Panc1 (cell line): Measurements from ENCODE around the gene RGS3. TPM values are rescaled to one million over a fixed set of nuclear protein-coding genes. Genes with fewer than 3 reads are reported as not detected.

Experiments
- ATAC-seq: fragments of 200-7000 bp; cut with Tn5 transposase; 2 replicates; pipeline ENCODE4 v1.9.1; 2020; ENCODE audit warnings: mild to moderate bottlenecking, moderate library complexity
- Bru-seq: library from RNA; stranded (reverse); fragments of 400-500 nt; gene quantifications from one replicate; lab custom pipeline; 2021; lab: Mats Ljungman, UMichigan
- BruChase-seq, 2 experiments: library from RNA; stranded (reverse); fragments of 400-500 nt; gene quantifications; one replicate each; lab custom pipeline; 2021; lab: Mats Ljungman, UMichigan
- BruUV-seq: library from RNA; stranded (reverse); fragments of 400-500 nt; replicated peaks from 2 replicates; lab custom pipeline; 2021; lab: Mats Ljungman, UMichigan
- CTCF ChIA-PET: fragments of 300-600 bp; sonication (Branson Sonifier 250); formaldehyde crosslinking; loops from one replicate; lab custom pipeline; 2022; ENCODE audit warnings: antibody characterized with exemption; lab: Charles Lee
- POLR2A ChIA-PET: fragments of 300-600 bp; sonication (Branson Sonifier 250); formaldehyde crosslinking; loops from one replicate; lab custom pipeline; 2022; ENCODE audit warnings: antibody characterized with exemption; lab: Charles Lee
- DNase-seq: peaks from one replicate; pipeline ENCODE4 v3.0.0-alpha.2; 2010; ENCODE audit warnings: low read depth, low spot score
- H3K27ac ChIP-seq: 2 replicates; pipeline ENCODE4 v1.5.1; 2011; ENCODE audit warnings: mild to moderate bottlenecking, low read length, inconsistent platforms
- H3K27me3 ChIP-seq: fragments of 200-500 bp; sonication (Bioruptor generic); 2 replicates; pipeline ENCODE4 v1.6.0; 2014; ENCODE audit warnings: low read length, inconsistent platforms; ENCODE audit not compliant: control insufficient read depth, insufficient read depth
- H3K36me3 ChIP-seq: fragments of 200-500 bp; sonication (Bioruptor generic); 2 replicates; pipeline ENCODE4 v1.5.1; 2014; ENCODE audit warnings: inconsistent platforms, mild to moderate bottlenecking, low read length, moderate library complexity; ENCODE audit not compliant: control insufficient read depth, insufficient read depth
- H3K4me1 ChIP-seq: 2 replicates; pipeline ENCODE4 v1.5.1; 2011; ENCODE audit warnings: inconsistent platforms, mild to moderate bottlenecking, low read length, moderate library complexity; ENCODE audit not compliant: control insufficient read depth, insufficient read depth
- H3K4me3 ChIP-seq, 2 experiments: 2 replicates each; pipeline ENCODE4 v1.5.1; 2011 to 2012; ENCODE audit warnings: low read depth in 2 of 2, low read length in 2 of 2, mild to moderate bottlenecking in 2 of 2, inconsistent platforms in 1 of 2, moderate library complexity in 1 of 2
- H3K9me3 ChIP-seq: fragments of 200-500 bp; sonication (Bioruptor generic); 2 replicates; pipeline ENCODE4 v1.5.1; 2014; ENCODE audit warnings: low read depth, mild to moderate bottlenecking, inconsistent platforms, low read length, moderate library complexity; ENCODE audit not compliant: control insufficient read depth, insufficient read depth
- CTCF ChIP-seq: fragments of 450-650 bp; IDR thresholded peaks from 2 replicates; pipeline ENCODE4 v1.5.1; 2017; ENCODE audit warnings: mild to moderate bottlenecking
- POLR2AphosphoS5 ChIP-seq: IDR thresholded peaks from 2 replicates; pipeline ENCODE4 v1.6.1; 2012; ENCODE audit warnings: mild to moderate bottlenecking, low read depth, low read length, moderate library complexity
- REST ChIP-seq, 2 experiments: IDR thresholded peaks; 2 replicates each; pipeline ENCODE4 v1.6.1; 2011 to 2012; ENCODE audit warnings: low read depth in 2 of 2, control low read depth in 1 of 2, low read length in 1 of 2, mild to moderate bottlenecking in 1 of 2, moderate library complexity in 1 of 2; ENCODE audit not compliant: insufficient read depth in 1 of 2
- SIN3A ChIP-seq: IDR thresholded peaks from 2 replicates; pipeline ENCODE4 v1.6.1; 2012; ENCODE audit warnings: low read depth, mild to moderate bottlenecking, low read length, moderate library complexity, borderline replicate concordance; ENCODE audit not compliant: insufficient read depth
- TCF7L2 ChIP-seq: IDR thresholded peaks from 2 replicates; pipeline ENCODE4 v1.6.1; 2011; ENCODE audit warnings: mild to moderate bottlenecking, low read depth, low read length, inconsistent platforms
- in situ Hi-C: cut with HindIII; loops from 2 replicates; pipeline ENCODE4 v1.10.0; 2016; ENCODE audit warnings: low sequenced_read_pairs, low pct_unique_long_range_greater_than_20kb
- intact Hi-C: fragments of 100-400 bp; cut with micrococcal nuclease; formaldehyde crosslinking; loops from one replicate; pipeline ENCODE4 v1.10.0; 2022; ENCODE audit not compliant: unreplicated experiment
- long read RNA-seq: library from polyadenylated mRNA; unstranded; transcript quantifications from one replicate; pipeline ENCODE4 v2.0.0, GENCODE V29; 2021; ENCODE audit not compliant: unreplicated experiment
- polyA plus RNA-seq: library from polyadenylated mRNA; unstranded; fragments of >200 nt; gene quantifications from one replicate; pipeline ENCODE4 v1.2.1, GENCODE V29; 2012; ENCODE audit warnings: missing spikeins; ENCODE audit not compliant: insufficient read length
- total RNA-seq: library from RNA; stranded (reverse); gene quantifications from one replicate; pipeline ENCODE4 v1.2.1, GENCODE V29; 2021; ENCODE audit not compliant: unreplicated experiment

The RGS3 gene
- 15.1 TPM for total RNA-seq
- 12.4 TPM for polyA plus RNA-seq
- Bru-seq, nascent RNA, result percentile 53 among the genes with signal in this experiment
- BruChase-seq, experiment 1, labeled RNA remaining after a 2-hour chase, result percentile 49 among the genes with signal in this experiment
- BruChase-seq, experiment 2, labeled RNA remaining after a 6-hour chase, result percentile 48 among the genes with signal in this experiment
- long read RNA-seq, partial matches to known transcripts, result 9 of 23 reads
- long read RNA-seq, other reads (novel, unspliced or antisense), result 10 of 23 reads

GRCh38 chr9:113463418-113464285 lies at the start of gene RGS3:
Gene RGS3, plus strand, starts transcription at chr9:113463727. Its CDS starts 76 bp downstream, at chr9:113463803.
- Histone ChIP-seq H3K4me3 (peak within 1 kb of the TSS; percentile 44 to 57), H3K36me3 (peaks cover 3% of the 10 kb centered on the region; the same call in 1 of the 2 replicates), H3K9me3 (no peaks in the 10 kb centered on the region), H3K4me1 (peaks cover 22% of the 10 kb centered on the region), H3K27ac (peak within 1 kb of the TSS; percentile 71), H3K27me3 (no peaks in the 10 kb centered on the region)
- no TSS peak for BruUV-seq
- DNase-seq (no peak), ATAC-seq (peak; percentile 97)
- CTCF ChIA-PET, result no interaction called here
- no peak for TF ChIP-seq CTCF
- no peak for TF ChIP-seq TCF7L2
- no peak for TF ChIP-seq POLR2AphosphoS5
- no peak for TF ChIP-seq SIN3A
- TF ChIP-seq REST (IDR thresholded peaks at IDR 0.05; ENCODE audit: insufficient read depth in 1 of 2, low read depth in 2 of 2, low read length in 1 of 2), result no peak
- in situ Hi-C loops (no loop called here), intact Hi-C loops (no loop called here)
- POLR2A ChIA-PET, result no interaction called here

GRCh38 chr9:113416149-113416721 lies 47.3 kb upstream of the RGS3 start:
- no peak for DNase-seq
- no TSS peak for BruUV-seq
- H3K4me3 ChIP-seq, result no peak overlapping the region
- POLR2A ChIA-PET, result no interaction called here
- TF ChIP-seq TCF7L2 (no peak), SIN3A (no peak), POLR2AphosphoS5 (no peak), CTCF (no peak)
- CTCF ChIA-PET, result no interaction called here
- in situ Hi-C loops (no loop called here), intact Hi-C loops (no loop called here)
- H3K4me1 ChIP-seq, result no peaks in the 10 kb centered on the region
- no peaks in the 10 kb centered on the region for H3K27me3 ChIP-seq
- H3K27ac ChIP-seq, result no peak overlapping the region
- no peaks in the 10 kb centered on the region for H3K36me3 ChIP-seq
- ATAC-seq, result no peak
- H3K9me3 ChIP-seq, result no peaks in the 10 kb centered on the region
